ENCODE results near the gene NDUFS6. TPM values are rescaled to one million over a fixed set of nuclear protein-coding genes. Genes with fewer than 3 reads are reported as not detected.
"Not testable (repeated sequence)": the region's sequence is repeated elsewhere in the genome, so short reads cannot be mapped to it uniquely, and the experiment has no call there.

NDUFS6 gene
- total and polyA plus RNA-seq, 10 donors = 18.2 to 74.2 (median 29.2) TPM

- Histone ChIP-seq H3K27ac (no peak overlapping the region), H3K36me3 (peaks cover 0 to 30% (median 22%) of the 10 kb centered on the region in 6 donors), H3K4me1 (peaks cover 5 to 78% (median 40%) of the 10 kb centered on the region in 6 donors), H3K27me3 (replicated peaks in 1 of 7) (no peaks in the 10 kb centered on the region), H3K4me3 (no peak overlapping the region), H3K9me3 (no peaks in the 10 kb centered on the region)
- DNase-seq = no peak
- TF ChIP-seq POLR2AphosphoS5 (IDR thresholded peaks at IDR 0.05) = no peak
- TF ChIP-seq POLR2A (IDR thresholded peaks at IDR 0.05) = no peak
- TF ChIP-seq, protein P1, sequence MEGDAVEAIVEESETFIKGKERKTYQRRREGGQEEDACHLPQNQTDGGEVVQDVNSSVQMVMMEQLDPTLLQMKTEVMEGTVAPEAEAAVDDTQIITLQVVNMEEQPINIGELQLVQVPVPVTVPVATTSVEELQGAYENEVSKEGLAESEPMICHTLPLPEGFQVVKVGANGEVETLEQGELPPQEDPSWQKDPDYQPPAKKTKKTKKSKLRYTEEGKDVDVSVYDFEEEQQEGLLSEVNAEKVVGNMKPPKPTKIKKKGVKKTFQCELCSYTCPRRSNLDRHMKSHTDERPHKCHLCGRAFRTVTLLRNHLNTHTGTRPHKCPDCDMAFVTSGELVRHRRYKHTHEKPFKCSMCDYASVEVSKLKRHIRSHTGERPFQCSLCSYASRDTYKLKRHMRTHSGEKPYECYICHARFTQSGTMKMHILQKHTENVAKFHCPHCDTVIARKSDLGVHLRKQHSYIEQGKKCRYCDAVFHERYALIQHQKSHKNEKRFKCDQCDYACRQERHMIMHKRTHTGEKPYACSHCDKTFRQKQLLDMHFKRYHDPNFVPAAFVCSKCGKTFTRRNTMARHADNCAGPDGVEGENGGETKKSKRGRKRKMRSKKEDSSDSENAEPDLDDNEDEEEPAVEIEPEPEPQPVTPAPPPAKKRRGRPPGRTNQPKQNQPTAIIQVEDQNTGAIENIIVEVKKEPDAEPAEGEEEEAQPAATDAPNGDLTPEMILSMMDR (IDR thresholded peaks at IDR 0.05 in 8 of 11, conservative IDR thresholded peaks at IDR 0.05 in 3 of 11) = no peak
- intact Hi-C loops (cut with DNase I; ENCODE audit: low total_unique reads) = no loop called here
- WGBS, 5 donors = 82 to 94% (median 91%) methylated on average over 7 to 8 of the region's 8 CpGs
Measured at GRCh38 chr5:1795931-1796330, 5.3 kb upstream of the NDUFS6 start.

GRCh38 chr5:1796371-1797102, 4.7 kb upstream of the NDUFS6 start:
- H3K36me3 ChIP-seq = peaks cover 0 to 30% (median 22%) of the 10 kb centered on the region in 6 donors
- H3K4me1 ChIP-seq = peaks cover 5 to 79% (median 41%) of the 10 kb centered on the region in 6 donors
- TF ChIP-seq POLR2AphosphoS5 (IDR thresholded peaks at IDR 0.05) (no peak), POLR2A (IDR thresholded peaks at IDR 0.05) (no peak)
- TF ChIP-seq, protein P1 (IDR thresholded peaks at IDR 0.05 in 8 of 11, conservative IDR thresholded peaks at IDR 0.05 in 3 of 11) = no peak
- WGBS, 5 donors = 87 to 92% (median 88%) methylated on average over 20 to 21 of the region's 21 CpGs
- no peak for DNase-seq
- no peaks in the 10 kb centered on the region for H3K9me3 ChIP-seq
- no peak overlapping the region for H3K27ac ChIP-seq
- H3K27me3 ChIP-seq (replicated peaks in 1 of 7) = no peaks in the 10 kb centered on the region
- H3K4me3 ChIP-seq = no peak overlapping the region
- intact Hi-C loops (cut with DNase I; ENCODE audit: low total_unique reads) = no loop called here

GRCh38 chr5:1797103-1797800, 4.0 kb upstream of the NDUFS6 start:
- DNase-seq = no peak
- H3K27ac ChIP-seq = no peak overlapping the region
- H3K9me3 ChIP-seq = no peaks in the 10 kb centered on the region
- H3K36me3 ChIP-seq = peaks cover 0 to 30% (median 22%) of the 10 kb centered on the region in 6 donors
- peaks cover 9 to 79% (median 46%) of the 10 kb centered on the region in 6 donors for H3K4me1 ChIP-seq
- intact Hi-C loops (cut with DNase I; ENCODE audit: low total_unique reads) = no loop called here
- TF ChIP-seq, protein P1 (IDR thresholded peaks at IDR 0.05 in 8 of 11, conservative IDR thresholded peaks at IDR 0.05 in 3 of 11) = no peak
- no peaks in the 10 kb centered on the region for H3K27me3 ChIP-seq (replicated peaks in 1 of 7)
- H3K4me3 ChIP-seq = no peak overlapping the region
- 92 to 98% (median 93%) methylated on average over 12 to 18 of the region's 18 CpGs for WGBS, 5 donors

GRCh38 chr5:1797855-1798254, 3.4 kb upstream of the NDUFS6 start:
- intact Hi-C loops (cut with DNase I; ENCODE audit: low total_unique reads) = no loop called here

DNA sequence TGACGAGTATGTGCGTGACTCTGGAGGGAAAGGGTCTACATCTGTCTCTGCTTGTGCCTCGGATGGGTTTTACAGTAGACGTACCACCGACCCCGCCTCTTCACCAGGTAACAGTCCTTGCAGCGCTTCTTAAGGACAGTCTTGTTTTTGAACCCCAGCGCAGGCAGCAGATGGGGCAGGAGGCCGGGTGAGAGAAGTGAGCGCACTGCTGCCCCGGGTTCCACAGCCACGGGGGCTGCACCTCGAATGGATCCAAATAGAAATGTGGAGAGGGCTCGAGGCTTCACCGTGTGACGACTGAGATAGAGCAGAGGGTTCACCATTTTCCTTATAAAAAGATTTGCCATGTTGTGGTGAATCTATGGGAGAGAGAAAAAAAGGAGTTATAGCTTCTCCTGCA, 2.6 kb upstream of the NDUFS6 start:
- Histone ChIP-seq H3K36me3 (peaks cover 0 to 42% (median 29%) of the 10 kb centered on the region in 6 donors), H3K4me3 (peak overlapping the region in 7 of 8 donors; percentile 90 to 99 (median 97)), H3K27ac (peak overlapping the region in 3 of 8 donors; percentile 91), H3K4me1 (peaks cover 18 to 79% (median 55%) of the 10 kb centered on the region in 6 donors)
- H3K9me3 ChIP-seq; H3K27me3 ChIP-seq (replicated peaks in 1 of 7); intact Hi-C loops (cut with DNase I; ENCODE audit: low total_unique reads): not testable (repeated sequence)
- DNase-seq = peak; percentile 79
- WGBS, 5 donors = 90 to 94% (median 92%) methylated on average over 16 of the region's 16 CpGs

More at GRCh38 chr5:1797855-1798254, 3.4 kb upstream of the NDUFS6 start:
- Histone ChIP-seq H3K9me3 (no peaks in the 10 kb centered on the region), H3K4me1 (peaks cover 14 to 79% (median 50%) of the 10 kb centered on the region in 6 donors), H3K4me3 (no peak overlapping the region), H3K27ac (no peak overlapping the region), H3K36me3 (peaks cover 0 to 35% (median 23%) of the 10 kb centered on the region in 6 donors), H3K27me3 (replicated peaks in 1 of 7) (no peaks in the 10 kb centered on the region)
- DNase-seq = no peak
- 73 to 94% (median 89%) methylated on average over 11 of the region's 11 CpGs for WGBS, 5 donors
- TF ChIP-seq, protein P1 (IDR thresholded peaks at IDR 0.05 in 8 of 11, conservative IDR thresholded peaks at IDR 0.05 in 3 of 11) = no peak
- TF ChIP-seq POLR2AphosphoS5 (IDR thresholded peaks at IDR 0.05) (no peak), POLR2A (IDR thresholded peaks at IDR 0.05) (no peak)
